A673 (cell line): Measurements from ENCODE around the gene ETS2. TPM values are rescaled to one million over a fixed set of nuclear protein-coding genes. Genes with fewer than 3 reads are reported as not detected.

Experiments
- BruUV-seq: library from RNA; stranded (reverse); fragments of 400-500 nt; replicated peaks from 2 replicates; lab custom pipeline; 2021; lab: Mats Ljungman, UMichigan
- CTCF ChIA-PET: fragments of 300-600 bp; sonication (Branson Sonifier 250); formaldehyde crosslinking; loops from one replicate; lab custom pipeline; 2022; ENCODE audit warnings: antibody characterized with exemption; lab: Charles Lee
- POLR2A ChIA-PET: fragments of 300-600 bp; sonication (Branson Sonifier 250); formaldehyde crosslinking; loops from one replicate; lab custom pipeline; 2022; ENCODE audit warnings: antibody characterized with exemption; ENCODE audit not compliant: low non-redundant PET; lab: Charles Lee
- DNase-seq: peaks from one replicate; pipeline ENCODE4 v3.0.0-alpha.2; 2015; ENCODE audit warnings: low spot score
- H3K27ac ChIP-seq: fragments of 200-600 bp; sonication (generic); 2 replicates; pipeline ENCODE4 v1.5.1; 2016; ENCODE audit warnings: mixed run types, low read depth, mild to moderate bottlenecking, mixed read lengths, antibody characterized with exemption, low read length; ENCODE audit not compliant: poor library complexity, severe bottlenecking
- H3K27me3 ChIP-seq: fragments of 200-600 bp; sonication (generic); replicated peaks from 2 replicates; pipeline ENCODE4 v1.6.1; 2017; ENCODE audit warnings: mixed run types, low read depth, mild to moderate bottlenecking, mixed read lengths, antibody characterized with exemption, low read length; ENCODE audit not compliant: insufficient read depth, poor library complexity
- H3K36me3 ChIP-seq: fragments of 200-600 bp; sonication (generic); 2 replicates; pipeline ENCODE4 v1.6.1; 2016; ENCODE audit warnings: mixed run types, mild to moderate bottlenecking, mixed read lengths, antibody characterized with exemption, low read length; ENCODE audit not compliant: insufficient read depth, poor library complexity, severe bottlenecking
- H3K4me1 ChIP-seq: fragments of 200-600 bp; sonication (generic); 2 replicates; pipeline ENCODE4 v1.6.1; 2017; ENCODE audit warnings: mixed run types, mild to moderate bottlenecking, mixed read lengths, antibody characterized with exemption, low read length; ENCODE audit not compliant: insufficient read depth, poor library complexity, severe bottlenecking
- H3K4me3 ChIP-seq: fragments of 200-600 bp; sonication (generic); 2 replicates; pipeline ENCODE4 v1.5.1; 2016; ENCODE audit warnings: low read depth, mixed run types, mild to moderate bottlenecking, mixed read lengths, low read length; ENCODE audit not compliant: poor library complexity, severe bottlenecking
- H3K9me3 ChIP-seq: fragments of 200-600 bp; sonication (generic); 2 replicates; pipeline ENCODE4 v1.6.1; 2016; ENCODE audit warnings: mixed run types, low read depth, mild to moderate bottlenecking, mixed read lengths, antibody characterized with exemption, low read length; ENCODE audit not compliant: poor library complexity, severe bottlenecking
- EZH2 ChIP-seq: fragments of 200-600 bp; sonication (generic); IDR thresholded peaks from 2 replicates; pipeline ENCODE4 v1.6.1; 2017; ENCODE audit warnings: borderline replicate concordance, low read depth, mild to moderate bottlenecking, mixed read lengths, antibody characterized with exemption, low read length; ENCODE audit not compliant: poor library complexity, severe bottlenecking
- intact Hi-C: fragments of 100-400 bp; cut with micrococcal nuclease; formaldehyde crosslinking; loops from one replicate; pipeline ENCODE4 v1.10.0; 2022; ENCODE audit not compliant: unreplicated experiment
- total RNA-seq: library from RNA; stranded (reverse); gene quantifications from 2 replicates; pipeline ENCODE4 v1.2.3, GENCODE V29; 2021
- TF ChIP-seq, protein P1 (sequence below): fragments of 300-800, 200-600 bp; sonication (generic); conservative IDR thresholded peaks from 2 replicates; pipeline ENCODE4 v1.5.1; 2017; ENCODE audit warnings: low read depth, mild to moderate bottlenecking, antibody characterized with exemption, low read length, moderate library complexity, mixed read lengths

ETS2 gene
- total RNA-seq, 1 experiment from 2014 or later: 45.6 TPM

DNA sequence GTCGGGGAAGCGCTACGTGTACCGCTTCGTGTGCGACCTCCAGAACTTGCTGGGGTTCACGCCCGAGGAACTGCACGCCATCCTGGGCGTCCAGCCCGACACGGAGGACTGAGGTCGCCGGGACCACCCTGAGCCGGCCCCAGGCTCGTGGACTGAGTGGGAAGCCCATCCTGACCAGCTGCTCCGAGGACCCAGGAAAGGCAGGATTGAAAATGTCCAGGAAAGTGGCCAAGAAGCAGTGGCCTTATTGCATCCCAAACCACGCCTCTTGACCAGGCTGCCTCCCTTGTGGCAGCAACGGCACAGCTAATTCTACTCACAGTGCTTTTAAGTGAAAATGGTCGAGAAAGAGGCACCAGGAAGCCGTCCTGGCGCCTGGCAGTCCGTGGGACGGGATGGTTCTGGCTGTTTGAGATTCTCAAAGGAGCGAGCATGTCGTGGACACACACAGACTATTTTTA lies 17.1 kb downstream of the ETS2 start:
- DNase-seq: no peak
- CTCF ChIA-PET: no interaction called here

DNA sequence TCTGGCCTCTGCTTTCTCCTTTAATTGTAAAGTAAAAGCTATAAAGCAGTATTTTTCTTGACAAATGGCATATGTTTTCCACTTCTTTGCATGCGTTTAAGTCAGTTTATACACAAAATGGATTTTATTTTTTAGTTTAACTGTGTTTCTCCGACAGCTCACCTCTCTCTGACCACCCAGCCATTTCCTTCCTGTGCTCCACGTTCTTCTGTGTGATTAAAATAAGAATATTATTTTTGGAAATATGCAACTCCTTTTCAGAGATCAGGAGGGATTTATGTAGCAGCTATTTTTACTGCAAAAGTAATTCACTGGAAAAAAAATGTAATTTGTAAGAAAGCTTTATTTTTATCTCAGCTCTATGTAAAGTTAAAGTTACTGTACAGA lies 18.0 kb downstream of the ETS2 start:
- intact Hi-C loops: no loop called here
- no peak overlapping the region for H3K27ac ChIP-seq
- POLR2A ChIA-PET: no interaction called here
- no peak overlapping the region for H3K4me3 ChIP-seq
- DNase-seq: no peak
- no peak for TF ChIP-seq EZH2
- TF ChIP-seq, protein P1, sequence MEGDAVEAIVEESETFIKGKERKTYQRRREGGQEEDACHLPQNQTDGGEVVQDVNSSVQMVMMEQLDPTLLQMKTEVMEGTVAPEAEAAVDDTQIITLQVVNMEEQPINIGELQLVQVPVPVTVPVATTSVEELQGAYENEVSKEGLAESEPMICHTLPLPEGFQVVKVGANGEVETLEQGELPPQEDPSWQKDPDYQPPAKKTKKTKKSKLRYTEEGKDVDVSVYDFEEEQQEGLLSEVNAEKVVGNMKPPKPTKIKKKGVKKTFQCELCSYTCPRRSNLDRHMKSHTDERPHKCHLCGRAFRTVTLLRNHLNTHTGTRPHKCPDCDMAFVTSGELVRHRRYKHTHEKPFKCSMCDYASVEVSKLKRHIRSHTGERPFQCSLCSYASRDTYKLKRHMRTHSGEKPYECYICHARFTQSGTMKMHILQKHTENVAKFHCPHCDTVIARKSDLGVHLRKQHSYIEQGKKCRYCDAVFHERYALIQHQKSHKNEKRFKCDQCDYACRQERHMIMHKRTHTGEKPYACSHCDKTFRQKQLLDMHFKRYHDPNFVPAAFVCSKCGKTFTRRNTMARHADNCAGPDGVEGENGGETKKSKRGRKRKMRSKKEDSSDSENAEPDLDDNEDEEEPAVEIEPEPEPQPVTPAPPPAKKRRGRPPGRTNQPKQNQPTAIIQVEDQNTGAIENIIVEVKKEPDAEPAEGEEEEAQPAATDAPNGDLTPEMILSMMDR: no peak
- CTCF ChIA-PET: no interaction called here
- no peaks in the 10 kb centered on the region for H3K4me1 ChIP-seq
- H3K36me3 ChIP-seq: peaks cover 61% of the 10 kb centered on the region
- no peaks in the 10 kb centered on the region for H3K27me3 ChIP-seq
- H3K9me3 ChIP-seq: peaks cover 6% of the 10 kb centered on the region
- no TSS peak for BruUV-seq

More for the DNA sequence above, 17.1 kb downstream of the ETS2 start:
- no peak overlapping the region for H3K27ac ChIP-seq
- H3K36me3 ChIP-seq: peaks cover 71% of the 10 kb centered on the region
- intact Hi-C loops: no loop called here
- TF ChIP-seq, protein P1: no peak
- TF ChIP-seq EZH2: no peak
- H3K9me3 ChIP-seq: peaks cover 6% of the 10 kb centered on the region
- H3K4me1 ChIP-seq: no peaks in the 10 kb centered on the region
- POLR2A ChIA-PET: no interaction called here
- H3K27me3 ChIP-seq: no peaks in the 10 kb centered on the region
- no TSS peak for BruUV-seq
- H3K4me3 ChIP-seq: no peak overlapping the region

DNA sequence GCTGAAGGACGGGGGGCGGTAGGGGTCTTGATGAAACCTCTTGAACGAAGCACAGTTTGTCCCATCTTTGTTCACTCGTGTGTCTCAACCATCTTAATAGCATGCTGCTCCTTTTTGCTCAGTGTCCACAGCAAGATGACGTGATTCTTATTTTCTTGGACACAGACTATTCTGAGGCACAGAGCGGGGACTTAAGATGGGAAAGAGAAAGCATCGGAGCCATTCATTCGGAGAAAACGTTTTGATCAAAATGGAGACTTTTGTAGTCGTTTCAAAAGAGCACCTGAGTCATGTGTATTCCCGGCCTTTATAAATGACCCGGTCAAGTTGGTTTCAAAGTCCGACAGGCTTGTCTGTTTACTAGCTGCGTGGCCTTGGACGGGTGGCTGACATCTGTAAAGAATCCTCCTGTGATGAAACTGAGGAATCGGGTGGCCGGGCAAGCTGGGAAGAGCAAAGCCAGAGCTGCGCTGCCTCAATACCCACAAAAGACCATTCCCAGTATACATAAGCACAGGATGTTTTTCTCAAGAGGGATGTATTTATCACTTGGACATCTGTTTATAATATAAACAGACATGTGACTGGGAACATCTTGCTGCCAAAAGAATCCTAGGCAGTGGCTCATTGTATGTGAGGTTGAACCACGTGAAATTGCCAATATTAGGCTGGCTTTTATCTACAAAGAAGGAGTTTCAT lies 18.5 kb downstream of the ETS2 start:
- TF ChIP-seq, protein P1: no peak
- no peak for TF ChIP-seq EZH2
- POLR2A ChIA-PET: no interaction called here
- H3K4me3 ChIP-seq: no peak overlapping the region
- no peak for DNase-seq
- peaks cover 6% of the 10 kb centered on the region for H3K9me3 ChIP-seq
- CTCF ChIA-PET: no interaction called here
- peaks cover 56% of the 10 kb centered on the region for H3K36me3 ChIP-seq
- no peaks in the 10 kb centered on the region for H3K4me1 ChIP-seq
- H3K27ac ChIP-seq: no peak overlapping the region
- no peaks in the 10 kb centered on the region for H3K27me3 ChIP-seq
- no TSS peak for BruUV-seq
- intact Hi-C loops: no loop called here
